ENCODE data around the gene SKI. TPM values are rescaled to one million over a fixed set of nuclear protein-coding genes. Genes with fewer than 3 reads are reported as not detected.

Gene SKI
- total RNA-seq, 1 donor from 2014 or later = 38.8 TPM

DNA sequence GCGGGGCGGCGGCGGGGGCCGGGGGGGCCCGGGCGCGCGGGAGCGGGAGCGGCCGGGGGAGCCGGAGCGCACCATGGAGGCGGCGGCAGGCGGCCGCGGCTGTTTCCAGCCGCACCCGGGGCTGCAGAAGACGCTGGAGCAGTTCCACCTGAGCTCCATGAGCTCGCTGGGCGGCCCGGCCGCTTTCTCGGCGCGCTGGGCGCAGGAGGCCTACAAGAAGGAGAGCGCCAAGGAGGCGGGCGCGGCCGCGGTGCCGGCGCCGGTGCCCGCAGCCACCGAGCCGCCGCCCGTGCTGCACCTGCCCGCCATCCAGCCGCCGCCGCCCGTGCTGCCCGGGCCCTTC, 546 bp downstream of the SKI start:
- DNase-seq (ENCODE audit: low spot score) = peak; percentile 57
- ATAC-seq = no peak

GRCh38 chr1:2229037-2229864, 1.1 kb downstream of the SKI start:
- DNase-seq (ENCODE audit: low spot score) = peak; percentile 76
- ATAC-seq = peak; percentile 17

DNA sequence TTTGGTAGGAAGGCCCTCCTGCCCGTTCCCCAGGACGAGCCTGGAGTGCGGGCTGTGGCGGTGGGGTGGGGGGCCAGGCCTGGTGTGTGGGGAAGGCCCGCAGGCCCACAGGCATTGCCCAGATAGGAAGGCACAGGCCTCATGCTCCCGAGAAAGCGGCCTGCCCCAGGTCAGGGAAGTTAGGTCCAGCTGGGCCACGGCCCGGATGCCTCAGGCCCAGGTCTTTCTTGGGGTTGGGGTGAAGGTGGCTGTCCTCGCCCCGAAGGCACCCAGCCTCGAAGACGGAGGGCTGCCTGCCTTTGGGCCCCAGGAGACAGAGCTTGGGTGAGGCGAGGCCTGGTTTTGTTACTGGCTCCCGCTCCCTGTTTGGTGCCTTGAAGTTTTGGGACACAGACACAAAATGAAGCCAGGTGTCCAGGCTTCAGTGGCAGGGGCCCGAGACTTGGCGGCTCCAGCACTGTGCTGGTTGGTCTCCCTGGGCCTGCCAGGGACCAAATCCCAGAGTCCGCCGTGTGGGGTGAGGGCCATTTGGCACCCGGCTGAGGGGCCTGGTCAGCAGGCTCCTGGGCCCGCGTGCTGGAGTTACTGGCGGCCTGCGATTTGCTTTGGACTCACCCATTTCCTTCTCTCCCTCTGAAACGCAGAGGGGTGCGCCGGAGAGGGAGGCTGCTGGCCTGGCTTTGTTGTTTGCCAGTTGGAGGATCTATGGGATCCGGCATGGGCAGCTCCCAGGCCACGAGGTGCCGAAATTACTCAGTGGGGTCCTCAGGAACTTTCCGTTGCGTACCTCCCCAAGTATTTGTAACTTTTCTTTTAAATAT, 2.0 kb downstream of the SKI start:
- ATAC-seq = peak; percentile 40
- DNase-seq (ENCODE audit: low spot score) = peak; percentile 87

DNA sequence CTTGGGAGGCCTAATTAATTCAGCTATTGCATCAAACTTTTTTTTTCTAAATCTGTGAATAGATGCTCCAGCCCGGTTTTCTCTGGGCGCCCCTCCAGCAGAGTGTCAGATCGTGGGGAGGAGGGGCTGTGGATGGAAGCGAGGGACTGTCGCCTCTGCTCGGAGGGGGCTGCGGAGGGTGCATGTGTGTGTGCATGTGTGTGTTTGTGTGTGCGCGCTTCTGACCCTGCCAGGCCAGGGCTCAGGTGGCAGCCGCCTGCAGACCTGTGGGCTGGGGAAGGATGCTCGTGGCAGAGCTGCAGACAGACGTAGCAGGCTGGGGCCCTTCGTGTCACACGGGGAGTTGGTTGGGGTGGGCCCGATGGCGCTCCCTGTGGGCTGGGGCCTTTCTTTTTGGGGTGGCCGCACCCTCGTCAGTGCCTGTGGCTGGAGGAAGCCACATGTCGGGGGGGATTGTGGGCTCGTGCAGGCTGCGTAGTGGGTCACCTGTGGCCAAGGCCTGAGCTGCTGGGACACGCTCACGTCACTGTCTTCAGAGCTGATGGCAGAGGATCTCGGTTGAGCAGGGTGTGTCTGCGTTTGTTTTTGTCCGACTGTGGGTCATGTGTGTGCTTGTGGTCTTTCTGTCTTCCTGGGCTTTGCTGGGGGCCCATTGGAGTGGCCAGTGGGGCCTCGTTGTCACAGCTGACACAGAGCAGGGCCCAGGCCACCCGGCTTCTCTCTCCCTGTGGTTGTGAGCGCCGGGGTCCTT, 2.8 kb downstream of the SKI start:
- no peak for DNase-seq (ENCODE audit: low spot score)
- no peak for ATAC-seq

DNA sequence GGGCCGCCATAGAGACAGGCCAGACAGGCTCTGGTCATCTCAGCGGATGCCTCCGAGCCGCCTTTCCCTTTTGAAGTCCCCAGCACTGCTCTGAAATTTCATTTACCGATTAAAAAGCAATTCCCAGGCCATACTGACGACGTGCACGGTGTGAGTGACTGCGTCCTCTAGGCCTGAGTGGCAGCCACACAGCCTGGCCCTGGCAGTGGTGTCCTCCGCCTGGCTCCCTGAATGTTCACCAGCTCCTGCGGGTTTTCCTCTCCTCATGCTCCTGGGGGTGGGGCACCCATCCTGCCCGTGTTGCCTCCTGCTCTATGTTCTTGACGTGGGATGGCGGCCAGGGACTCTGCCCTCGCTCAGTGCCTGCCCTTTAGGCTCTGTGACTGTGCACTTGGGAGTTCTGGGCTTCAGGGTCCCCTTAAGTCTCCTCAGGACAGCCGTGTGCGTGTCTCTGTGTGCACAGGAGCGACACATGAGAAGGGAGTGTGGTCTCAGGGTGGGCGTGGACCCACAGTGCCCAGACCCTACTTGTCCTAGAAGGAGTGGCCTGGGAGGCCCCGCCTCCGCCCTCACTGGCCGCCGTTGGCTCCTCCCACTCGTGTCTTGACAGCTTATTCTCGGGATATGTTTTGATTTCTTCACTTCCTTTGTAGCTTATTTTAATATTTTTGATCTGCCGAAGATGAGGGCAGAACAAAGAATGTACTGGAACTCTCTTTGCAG, 3.6 kb downstream of the SKI start:
- ATAC-seq = peak; percentile 43
- DNase-seq (ENCODE audit: low spot score) = peak; percentile 91

- ATAC-seq (peak; percentile 1), DNase-seq (ENCODE audit: low spot score) (no peak)
Observed at GRCh38 chr1:2232255-2232915, 4.3 kb downstream of the SKI start.

DNA sequence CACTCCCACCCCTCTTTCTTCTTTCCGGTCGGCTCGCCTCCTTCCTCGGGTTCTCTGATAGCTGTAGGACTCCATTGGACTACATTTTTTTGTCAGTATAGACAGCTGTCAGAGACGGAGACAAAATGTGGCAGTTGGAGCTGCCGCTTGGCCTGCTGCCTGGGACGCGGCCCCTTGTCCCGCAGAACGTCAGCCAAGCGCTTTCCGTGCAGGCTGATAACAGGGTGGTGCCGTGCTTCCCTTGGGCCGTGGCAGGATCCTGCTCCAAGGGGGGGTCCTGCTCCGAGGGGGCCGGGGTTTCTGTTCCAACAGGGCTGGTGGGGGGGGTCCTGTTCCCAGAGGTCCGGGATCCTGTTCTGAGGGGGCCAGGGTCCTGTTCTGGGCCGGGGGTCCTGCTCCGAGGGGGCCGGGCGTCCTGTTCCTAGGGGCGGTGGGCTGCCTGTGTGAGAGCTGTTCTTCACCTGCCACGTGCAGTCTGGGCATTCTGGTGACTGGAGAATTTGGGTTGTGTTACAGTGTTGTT, 4.9 kb downstream of the SKI start:
- peak; percentile 9 for ATAC-seq

GRCh38 chr1:2233468-2233867, 5.3 kb downstream of the SKI start:
- DNase-seq (ENCODE audit: low spot score) (no peak), ATAC-seq (no peak)

More for the DNA sequence above, 4.9 kb downstream of the SKI start:
- peak; percentile 77 for DNase-seq (ENCODE audit: low spot score)

DNA sequence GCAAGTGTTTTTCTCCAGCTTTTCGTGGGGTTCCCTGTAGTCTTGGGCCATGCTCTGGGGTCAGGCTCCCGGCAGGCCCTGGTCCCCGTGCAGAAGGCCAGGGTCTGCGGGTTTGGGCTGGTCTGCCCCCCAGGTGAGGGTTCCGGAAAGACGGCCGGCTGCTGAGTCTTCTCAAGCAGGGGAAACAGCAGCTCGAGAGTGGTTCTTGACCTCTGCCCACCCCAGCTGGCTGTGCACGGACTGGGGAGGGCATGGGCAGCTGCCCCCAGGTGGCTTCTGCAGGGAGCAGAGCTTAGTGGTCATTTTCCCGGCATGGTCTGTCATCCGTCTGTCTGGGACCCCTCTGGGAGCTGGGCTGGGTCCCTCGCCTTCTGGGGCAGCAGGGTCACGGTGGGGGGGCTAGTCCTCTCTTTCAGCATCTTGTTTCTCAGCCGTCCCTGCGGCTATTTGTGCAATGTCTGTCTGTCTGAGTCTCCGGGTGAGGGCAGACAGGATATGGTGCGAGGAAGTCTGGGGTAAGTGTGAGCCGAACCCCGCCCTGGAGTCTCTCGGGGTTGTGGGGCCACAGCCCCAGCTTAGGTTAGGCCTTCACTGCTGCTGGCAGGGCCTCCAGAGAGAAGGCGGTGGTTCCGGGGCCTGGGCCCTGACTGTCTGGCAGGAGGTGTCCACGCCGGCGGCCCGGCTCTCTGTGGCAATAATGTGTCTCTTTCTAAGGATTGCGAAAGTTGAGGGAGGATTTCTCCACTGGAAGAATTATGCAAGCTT, 6.1 kb downstream of the SKI start:
- DNase-seq (ENCODE audit: low spot score) (peak; percentile 93), ATAC-seq (peak; percentile 52)

DNA sequence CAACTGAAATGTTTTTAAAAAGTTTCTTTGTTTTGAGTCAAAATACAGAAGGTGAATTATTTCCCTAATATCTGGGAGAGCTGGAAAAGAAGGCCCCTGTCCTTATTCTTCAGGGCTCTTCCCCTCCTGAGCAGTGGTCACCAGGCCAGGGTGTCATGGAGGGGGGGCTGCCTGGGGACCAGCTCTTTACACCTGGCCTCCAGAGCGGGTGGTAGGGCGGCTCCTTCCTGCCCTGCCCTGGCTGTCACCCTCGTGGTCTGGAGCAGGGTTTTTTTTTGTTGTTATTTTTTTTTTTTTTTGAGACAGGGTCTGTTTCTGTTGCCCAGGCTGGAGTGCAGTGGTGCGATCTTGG, 6.6 kb downstream of the SKI start:
- DNase-seq (ENCODE audit: low spot score) (peak; percentile 70), ATAC-seq (peak; percentile 11)

DNA sequence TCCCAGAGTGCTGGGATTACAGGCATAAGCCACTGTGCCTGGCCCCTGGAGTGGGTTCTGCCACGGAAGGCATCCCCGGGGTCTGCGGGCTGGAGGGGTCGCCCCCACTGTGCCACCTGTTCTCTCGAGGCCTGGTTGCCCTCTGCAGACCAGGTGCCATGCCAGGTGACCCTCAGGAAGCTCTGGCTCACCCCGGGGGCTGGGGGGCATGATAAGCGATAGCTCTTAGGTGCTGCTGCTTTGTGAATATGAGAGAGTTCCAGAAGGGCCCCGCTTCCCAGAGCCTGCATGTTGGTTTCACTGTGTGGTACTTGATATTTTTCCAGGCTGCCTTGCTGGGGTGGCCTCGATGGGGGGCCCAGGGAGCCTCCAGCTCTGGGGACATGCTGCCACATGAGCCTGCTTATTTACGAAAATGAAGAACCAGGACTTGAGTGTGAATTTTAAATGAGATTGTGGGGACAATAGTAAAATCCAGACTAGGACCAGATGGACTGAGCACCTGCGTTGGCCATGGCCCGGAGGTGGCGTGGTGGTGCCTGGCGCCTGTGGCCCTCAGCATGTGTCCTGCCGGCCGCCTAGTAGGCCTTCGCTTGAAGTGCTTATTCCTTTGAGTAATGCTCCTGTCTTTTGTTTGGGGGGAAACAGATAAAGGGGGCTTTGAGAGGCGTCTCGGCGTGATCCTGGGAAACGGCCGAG, 7.3 kb downstream of the SKI start:
- DNase-seq (ENCODE audit: low spot score) (peak; percentile 45), ATAC-seq (no peak)

DNA sequence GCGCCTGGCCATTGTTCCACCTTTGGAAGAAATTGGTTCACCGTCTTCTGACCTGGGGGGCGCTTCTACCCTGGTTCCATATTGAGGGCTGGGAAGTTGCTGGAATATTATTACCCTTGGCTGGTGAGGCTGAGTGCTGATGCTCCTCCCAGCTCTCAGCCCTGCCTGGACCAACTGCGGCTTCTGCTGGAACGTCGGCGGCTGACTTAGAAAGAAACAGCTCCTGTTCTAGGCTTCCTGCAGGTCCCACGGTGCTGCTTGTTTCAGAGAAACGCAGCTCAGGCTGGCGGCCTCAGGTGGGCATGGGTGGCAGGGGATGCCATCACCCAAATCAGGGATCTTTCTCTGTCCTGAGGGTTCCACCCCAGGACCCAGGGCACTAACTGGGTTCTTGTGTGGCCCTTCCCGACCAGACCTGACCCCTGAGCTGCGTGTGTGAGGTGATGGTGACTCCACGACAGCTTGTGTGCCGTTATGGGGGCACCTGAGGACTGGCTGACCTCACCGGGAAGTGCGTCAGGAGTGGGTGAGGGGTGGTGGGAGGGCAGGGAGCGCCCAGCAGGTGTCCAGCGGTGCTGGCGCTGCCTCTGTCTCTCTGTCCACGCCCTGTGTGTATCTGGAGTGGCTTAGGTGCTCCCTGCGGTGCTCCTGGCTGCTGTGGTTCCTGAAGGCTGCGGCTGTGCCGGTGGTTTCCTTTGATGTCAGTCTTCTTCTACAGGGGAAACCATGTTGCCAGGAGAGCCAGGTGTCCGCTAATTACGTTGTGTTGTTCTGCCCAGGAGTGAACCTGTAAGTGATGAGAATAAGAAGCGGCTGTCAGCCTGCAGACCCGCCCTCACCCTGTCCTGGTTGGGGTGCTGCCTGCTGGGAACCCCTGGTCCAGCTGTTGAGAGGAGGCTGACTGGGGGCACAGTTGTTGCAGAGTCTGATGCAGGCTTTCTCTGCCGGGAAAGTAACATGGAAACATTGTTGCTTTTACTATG, 8.9 kb downstream of the SKI start:
- DNase-seq (ENCODE audit: low spot score) (no peak), ATAC-seq (no peak)

DNA sequence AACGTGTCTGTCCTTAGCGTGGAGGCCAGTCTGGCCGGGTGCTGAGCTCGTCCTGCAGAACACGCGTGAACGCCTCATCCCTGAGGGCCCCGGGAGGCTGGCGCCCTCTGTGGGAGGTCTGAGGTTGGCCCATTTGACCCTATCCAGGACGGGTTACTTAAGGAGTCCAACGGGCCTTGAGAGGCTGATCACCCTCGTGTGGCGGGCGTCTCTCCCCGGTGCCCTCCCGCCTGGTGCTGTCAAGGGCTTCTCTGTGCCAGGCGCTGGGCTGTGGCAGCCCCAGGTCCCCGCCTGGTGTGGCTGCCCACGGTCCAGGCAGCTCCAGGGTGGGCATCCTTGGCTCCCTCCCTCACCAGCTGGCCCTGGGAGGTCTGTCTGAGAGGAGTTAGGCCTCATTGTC, 9.7 kb downstream of the SKI start:
- peak; percentile 45 for DNase-seq (ENCODE audit: low spot score)
- no peak for ATAC-seq

DNA sequence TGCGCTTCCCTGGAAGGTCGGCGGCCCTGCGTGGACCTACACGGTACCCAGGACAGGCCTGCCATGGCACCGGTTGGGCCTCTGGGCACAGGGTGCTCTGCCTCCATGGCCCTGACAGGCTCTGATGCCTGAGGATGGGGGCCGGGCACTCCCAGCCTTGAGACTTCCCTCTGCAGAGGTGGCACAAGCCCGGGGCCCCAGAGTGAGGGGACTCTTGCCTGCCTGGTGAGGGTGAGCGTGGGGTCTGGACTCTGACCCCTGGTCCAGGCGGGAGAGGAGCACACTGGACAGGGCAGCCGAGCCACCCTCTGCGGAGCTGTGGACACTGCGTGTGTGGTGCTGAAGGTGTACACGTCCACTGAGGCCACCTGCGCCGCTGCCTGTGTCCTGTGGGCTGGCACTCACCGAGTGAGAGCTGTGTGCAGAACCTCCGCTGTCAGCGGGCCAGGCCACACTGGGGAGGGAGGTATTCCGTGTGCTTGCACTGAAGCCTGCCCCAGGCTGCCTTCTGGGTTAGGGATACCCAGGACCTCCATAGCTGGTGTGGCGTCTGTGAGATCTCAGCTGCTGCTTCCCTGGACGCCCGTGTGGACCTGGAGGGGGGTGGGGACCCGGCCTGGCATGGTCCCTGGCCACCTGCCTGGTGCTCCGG, 10.4 kb downstream of the SKI start:
- peak; percentile 87 for DNase-seq (ENCODE audit: low spot score)
- ATAC-seq = peak; percentile 65

DNA sequence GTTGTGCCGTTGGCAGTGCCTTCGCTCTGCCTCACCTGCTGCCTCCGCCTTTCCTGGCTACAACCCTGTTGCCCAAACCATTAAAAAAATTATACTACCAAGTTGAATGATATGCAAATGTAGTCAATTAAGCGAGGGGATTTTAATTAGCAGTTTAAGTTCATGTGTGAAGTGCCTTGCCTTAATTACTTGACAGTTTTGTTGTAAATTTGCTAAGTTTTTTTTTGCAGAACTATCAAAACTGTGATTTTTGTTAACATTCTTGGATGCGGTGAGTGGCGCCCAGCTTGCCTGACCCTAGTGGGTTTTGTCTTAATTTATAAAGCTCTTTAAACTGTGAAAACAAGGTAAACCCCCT, 10.9 kb downstream of the SKI start:
- ATAC-seq (no peak), DNase-seq (ENCODE audit: low spot score) (no peak)

DNA sequence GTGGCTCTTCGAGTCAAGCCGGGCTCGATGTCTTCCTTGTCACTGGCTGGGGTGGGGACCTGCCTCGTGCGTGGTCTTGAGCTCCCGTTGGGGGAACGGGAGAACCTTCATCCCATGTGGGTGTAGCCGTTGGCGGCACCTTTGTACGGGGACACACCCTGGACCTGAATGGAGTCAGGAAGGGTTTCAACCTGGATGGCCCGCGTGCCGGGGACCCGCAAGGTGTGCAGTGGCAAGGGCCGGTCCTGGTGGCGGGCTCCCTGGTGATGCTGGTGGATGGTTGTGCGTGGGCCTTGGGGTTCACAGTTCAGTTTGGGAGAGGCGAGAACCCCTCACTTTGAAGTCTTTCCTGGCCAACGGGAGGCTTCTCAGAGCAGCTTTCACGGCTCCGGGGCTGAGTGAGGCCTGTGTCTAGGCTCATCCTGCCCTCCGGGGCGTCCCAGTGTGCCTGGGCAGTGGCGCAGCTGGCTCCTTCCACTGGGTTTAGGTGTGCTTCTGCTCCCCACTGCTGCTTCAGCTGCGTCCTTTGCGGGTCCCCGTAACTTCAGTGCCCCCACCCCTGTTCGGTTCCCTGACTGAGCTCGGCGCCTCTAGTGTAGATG, 11.4 kb downstream of the SKI start:
- ATAC-seq (no peak), DNase-seq (ENCODE audit: low spot score) (peak; percentile 45)

Data from left lobe of liver (tissue), 2 donors.